Tibial nerve (tissue), 4 donors: ENCODE measurements around the gene CDH16. TPM values are rescaled to one million over a fixed set of nuclear protein-coding genes. Genes with fewer than 3 reads are reported as not detected.

ENCODE experiments used
- DNase-seq, 2 donors: peaks; one replicate each; pipeline ENCODE4 v3.0.0-alpha.2; 2019; ENCODE audit warnings: low spot score in 2 of 2
- H3K27ac ChIP-seq, 4 donors: fragments of 200-600 bp; sonication (generic) in 3 of 4; one replicate each; pipeline ENCODE4 v1.5.1; 2017 to 2019; ENCODE audit warnings: mild to moderate bottlenecking in 1 of 4
- H3K27me3 ChIP-seq, 2 donors: fragments of 200-600 bp; sonication (generic) in 1 of 2; one replicate each; pipeline versions ENCODE4 v1.5.1 to v1.6.0; 2017 to 2019
- H3K36me3 ChIP-seq, 3 donors: fragments of 200-600 bp; sonication (generic); one replicate each; pipeline ENCODE4 v1.5.1; 2018 to 2019
- H3K4me1 ChIP-seq, 4 donors: fragments of 200-600 bp; sonication (generic) in 3 of 4; one replicate each; pipeline ENCODE4 v1.5.1; 2017 to 2019
- H3K4me3 ChIP-seq, 4 donors: fragments of 200-600 bp; sonication (generic) in 3 of 4; one replicate each; pipeline ENCODE4 v1.5.1; 2017 to 2019; ENCODE audit warnings: mild to moderate bottlenecking in 1 of 4, moderate library complexity in 1 of 4
- H3K9me3 ChIP-seq, 4 donors: fragments of 200-600 bp; sonication (generic) in 3 of 4; one replicate each; pipeline ENCODE4 v1.5.1; 2017 to 2019
- EP300 ChIP-seq, 2 donors: sonication (generic); formaldehyde crosslinking; IDR thresholded peaks; one replicate each; pipeline ENCODE4 v1.6.1; 2017; ENCODE audit warnings: antibody characterized with exemption in 2 of 2, mild to moderate bottlenecking in 1 of 2
- POLR2A ChIP-seq, 2 donors: fragments of 450-650 bp; IDR thresholded peaks; one replicate each; pipeline ENCODE4 v1.6.1; 2017; ENCODE audit warnings: antibody characterized with exemption in 2 of 2, mild to moderate bottlenecking in 2 of 2, moderate library complexity in 2 of 2
- WGBS, 2 donors: methylation state at CpG; one replicate each; pipeline ENCODE4 v1.1.5; 2018; 5-methylcytosine and 5-hydroxymethylcytosine counted together
- total RNA-seq, 4 donors: library from RNA; depleted of rRNA; stranded (reverse); fragments of >200 nt; gene quantifications; one replicate each; pipeline ENCODE4 v1.1.0, GENCODE V29; 2016
- TF ChIP-seq, protein P1 (sequence below), 5 experiments: fragments of 200-600 bp in 3 of 5; fragments of 450-650 bp in 2 of 5; sonication (generic) in 3 of 5; IDR thresholded peaks; one replicate each; pipeline ENCODE4 v1.5.1; 2016 to 2019; ENCODE audit warnings: antibody characterized with exemption in 5 of 5, mild to moderate bottlenecking in 3 of 5, moderate library complexity in 2 of 5

The CDH16 gene
- total RNA-seq, 4 donors from 2014 or later = 0.30 to 2.5 (median 1.4) TPM

DNA sequence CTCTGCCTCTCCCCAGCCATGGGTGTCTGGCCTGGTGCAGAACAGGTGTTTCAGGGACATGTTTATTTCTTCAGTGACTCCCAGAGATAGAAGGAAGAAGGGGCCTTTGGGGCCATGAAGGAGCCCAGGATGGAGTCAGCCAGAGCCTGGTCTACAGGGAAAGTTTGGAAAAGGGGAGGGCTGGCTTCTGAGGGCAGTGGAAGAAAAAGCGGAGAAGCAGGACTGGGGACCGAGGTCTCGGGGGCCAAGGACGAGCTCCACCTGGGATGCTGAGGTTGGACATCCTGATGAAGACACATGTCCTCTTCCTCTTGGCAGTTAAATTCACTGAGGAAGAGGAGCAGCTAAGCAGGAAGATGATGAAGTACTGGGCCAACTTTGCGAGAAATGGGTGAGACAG lies 24.3 kb upstream of the CDH16 start:
- no peak for DNase-seq
- no peak for TF ChIP-seq POLR2A (IDR thresholded peaks at IDR 0.05)
- no peak for TF ChIP-seq EP300 (IDR thresholded peaks at IDR 0.05)
- TF ChIP-seq, protein P1, sequence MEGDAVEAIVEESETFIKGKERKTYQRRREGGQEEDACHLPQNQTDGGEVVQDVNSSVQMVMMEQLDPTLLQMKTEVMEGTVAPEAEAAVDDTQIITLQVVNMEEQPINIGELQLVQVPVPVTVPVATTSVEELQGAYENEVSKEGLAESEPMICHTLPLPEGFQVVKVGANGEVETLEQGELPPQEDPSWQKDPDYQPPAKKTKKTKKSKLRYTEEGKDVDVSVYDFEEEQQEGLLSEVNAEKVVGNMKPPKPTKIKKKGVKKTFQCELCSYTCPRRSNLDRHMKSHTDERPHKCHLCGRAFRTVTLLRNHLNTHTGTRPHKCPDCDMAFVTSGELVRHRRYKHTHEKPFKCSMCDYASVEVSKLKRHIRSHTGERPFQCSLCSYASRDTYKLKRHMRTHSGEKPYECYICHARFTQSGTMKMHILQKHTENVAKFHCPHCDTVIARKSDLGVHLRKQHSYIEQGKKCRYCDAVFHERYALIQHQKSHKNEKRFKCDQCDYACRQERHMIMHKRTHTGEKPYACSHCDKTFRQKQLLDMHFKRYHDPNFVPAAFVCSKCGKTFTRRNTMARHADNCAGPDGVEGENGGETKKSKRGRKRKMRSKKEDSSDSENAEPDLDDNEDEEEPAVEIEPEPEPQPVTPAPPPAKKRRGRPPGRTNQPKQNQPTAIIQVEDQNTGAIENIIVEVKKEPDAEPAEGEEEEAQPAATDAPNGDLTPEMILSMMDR (IDR thresholded peaks at IDR 0.05) = no peak
- 92 to 95% methylated on average over 5 of the region's 5 CpGs for WGBS, 2 donors
- Histone ChIP-seq H3K9me3 (no peaks in the 10 kb centered on the region), H3K4me1 (peaks cover 0 to 14% (median 0%) of the 10 kb centered on the region in 4 donors), H3K27ac (no peak overlapping the region), H3K4me3 (no peak overlapping the region), H3K27me3 (no peaks in the 10 kb centered on the region), H3K36me3 (peaks cover 0 to 61% (median 24%) of the 10 kb centered on the region in 3 donors)

DNA sequence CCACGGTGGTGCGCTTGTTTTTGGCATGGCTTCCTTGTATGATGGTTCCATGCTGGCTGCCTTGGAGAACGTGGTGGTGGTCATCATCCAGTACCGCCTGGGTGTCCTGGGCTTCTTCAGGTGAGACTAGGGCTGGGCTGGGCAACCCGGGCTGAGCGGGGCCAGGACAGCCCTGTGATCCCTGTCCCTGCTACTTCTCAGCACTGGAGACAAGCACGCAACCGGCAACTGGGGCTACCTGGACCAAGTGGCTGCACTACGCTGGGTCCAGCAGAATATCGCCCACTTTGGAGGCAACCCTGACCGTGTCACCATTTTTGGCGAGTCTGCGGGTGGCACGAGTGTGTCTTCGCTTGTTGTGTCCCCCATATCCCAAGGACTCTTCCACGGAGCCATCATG lies 21.6 kb upstream of the CDH16 start:
- Histone ChIP-seq H3K4me3 (no peak overlapping the region), H3K4me1 (peaks cover 0 to 34% (median 18%) of the 10 kb centered on the region in 4 donors), H3K27me3 (no peaks in the 10 kb centered on the region), H3K36me3 (peaks cover 0 to 71% (median 24%) of the 10 kb centered on the region in 3 donors), H3K9me3 (no peaks in the 10 kb centered on the region), H3K27ac (no peak overlapping the region)
- DNase-seq = no peak
- TF ChIP-seq EP300 (IDR thresholded peaks at IDR 0.05) (no peak), POLR2A (IDR thresholded peaks at IDR 0.05) (no peak)
- TF ChIP-seq, protein P1 (IDR thresholded peaks at IDR 0.05) = no peak
- WGBS, 2 donors = 94% methylated on average over 9 to 15 of the region's 16 CpGs

DNA sequence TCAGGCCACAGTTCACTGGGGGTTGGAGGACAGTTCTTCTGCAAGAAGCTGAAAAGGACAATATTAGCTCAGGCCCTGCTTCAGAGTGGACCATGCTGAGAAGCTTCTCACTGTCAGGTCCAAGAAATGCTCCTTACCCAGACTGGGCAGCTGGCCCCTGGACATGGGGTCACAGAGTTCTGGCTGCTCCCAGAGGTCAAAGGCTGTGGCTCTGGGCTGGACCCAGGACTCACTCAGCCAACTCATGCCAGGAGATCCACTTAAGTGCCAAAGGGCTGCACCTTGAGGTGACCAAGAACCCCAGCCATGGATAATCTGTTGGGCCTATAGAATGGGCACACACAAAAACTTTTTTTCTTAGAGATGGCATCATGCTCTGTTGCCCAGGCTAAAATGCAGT lies 20.7 kb upstream of the CDH16 start:
- H3K4me3 ChIP-seq = no peak overlapping the region
- TF ChIP-seq, protein P1 (IDR thresholded peaks at IDR 0.05) = no peak
- TF ChIP-seq EP300 (IDR thresholded peaks at IDR 0.05) = no peak
- TF ChIP-seq POLR2A (IDR thresholded peaks at IDR 0.05) = no peak
- no peak for DNase-seq
- H3K27ac ChIP-seq = no peak overlapping the region
- no peaks in the 10 kb centered on the region for H3K27me3 ChIP-seq
- no peaks in the 10 kb centered on the region for H3K9me3 ChIP-seq
- H3K4me1 ChIP-seq = peaks cover 0 to 37% (median 20%) of the 10 kb centered on the region in 4 donors
- peaks cover 0 to 71% (median 24%) of the 10 kb centered on the region in 3 donors for H3K36me3 ChIP-seq

DNA sequence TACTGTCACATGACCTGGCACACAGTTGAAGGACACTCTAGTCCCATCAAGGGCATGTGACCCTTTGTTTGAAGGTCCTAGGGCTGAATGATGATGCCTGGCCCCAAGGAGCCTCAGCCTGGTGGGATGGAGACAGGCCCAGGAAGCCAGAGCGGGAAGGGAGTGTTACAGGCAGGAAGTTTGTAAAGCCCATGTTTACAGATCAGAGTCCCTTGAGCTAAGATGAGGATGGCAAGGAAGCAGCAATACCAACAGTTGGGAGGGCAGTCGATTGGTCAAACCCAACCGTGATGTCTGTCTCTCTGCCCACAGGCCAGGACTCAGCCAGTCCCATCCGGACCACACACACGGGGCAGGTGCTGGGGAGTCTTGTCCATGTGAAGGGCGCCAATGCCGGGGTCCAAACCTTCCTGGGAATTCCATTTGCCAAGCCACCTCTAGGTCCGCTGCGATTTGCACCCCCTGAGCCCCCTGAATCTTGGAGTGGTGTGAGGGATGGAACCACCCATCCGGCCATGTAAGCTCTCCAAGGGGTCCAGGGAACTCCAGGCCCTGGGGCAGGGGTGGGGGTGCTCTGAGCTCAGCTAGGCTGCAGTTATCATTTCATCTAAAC lies 19.1 kb upstream of the CDH16 start:
- H3K9me3 ChIP-seq = no peaks in the 10 kb centered on the region
- no peak overlapping the region for H3K27ac ChIP-seq
- DNase-seq = no peak
- no peaks in the 10 kb centered on the region for H3K27me3 ChIP-seq
- H3K4me3 ChIP-seq = no peak overlapping the region
- peaks cover 5 to 46% (median 27%) of the 10 kb centered on the region in 4 donors for H3K4me1 ChIP-seq
- no peak for TF ChIP-seq EP300 (IDR thresholded peaks at IDR 0.05)
- TF ChIP-seq, protein P1 (IDR thresholded peaks at IDR 0.05) = no peak
- no peak for TF ChIP-seq POLR2A (IDR thresholded peaks at IDR 0.05)
- peaks cover 0 to 58% (median 24%) of the 10 kb centered on the region in 3 donors for H3K36me3 ChIP-seq
- 84 to 86% methylated on average over 10 of the region's 10 CpGs for WGBS, 2 donors

DNA sequence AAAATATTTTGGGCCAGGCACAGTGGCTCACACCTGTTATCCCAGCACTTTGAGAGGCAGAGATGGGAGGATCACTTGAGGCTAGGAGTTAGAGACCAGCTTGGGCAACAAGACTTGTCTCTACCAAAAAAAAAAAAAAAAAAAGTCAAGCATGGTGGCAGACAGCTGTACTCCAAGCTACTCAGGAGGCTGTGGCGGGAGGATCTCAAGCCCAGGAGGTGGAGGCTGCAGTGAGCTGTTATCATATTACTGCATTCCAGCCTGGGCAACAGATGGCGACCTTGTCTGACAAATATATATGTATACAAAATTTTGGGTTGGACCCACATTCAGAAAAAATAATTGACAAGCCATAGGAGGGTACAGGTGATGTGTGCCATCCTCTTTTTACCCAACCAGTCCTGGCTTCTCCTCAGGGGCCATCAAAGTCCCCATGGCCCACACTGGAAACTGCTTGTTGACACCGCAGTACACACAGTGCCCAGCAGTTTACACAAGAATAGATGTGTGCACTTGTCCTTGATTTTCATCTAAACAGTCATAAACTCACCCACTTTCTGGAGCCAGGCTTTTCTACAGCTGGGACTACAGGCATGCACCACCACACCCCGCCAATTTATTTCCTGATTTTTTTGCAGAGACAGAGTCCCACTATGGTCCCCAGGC lies 18.3 kb upstream of the CDH16 start:
- H3K27ac ChIP-seq = no peak overlapping the region
- H3K27me3 ChIP-seq = no peaks in the 10 kb centered on the region
- DNase-seq = no peak
- H3K9me3 ChIP-seq = no peaks in the 10 kb centered on the region
- TF ChIP-seq EP300 (IDR thresholded peaks at IDR 0.05) (no peak), POLR2A (IDR thresholded peaks at IDR 0.05) (no peak)
- TF ChIP-seq, protein P1 (IDR thresholded peaks at IDR 0.05) = no peak
- H3K36me3 ChIP-seq = peaks cover 0 to 57% (median 23%) of the 10 kb centered on the region in 3 donors
- H3K4me3 ChIP-seq = no peak overlapping the region
- WGBS, 2 donors = 83 to 91% methylated on average over 4 of the region's 4 CpGs
- peaks cover 5 to 54% (median 34%) of the 10 kb centered on the region in 4 donors for H3K4me1 ChIP-seq
